ENCODE results near the gene ST3GAL3. TPM values are rescaled to one million over a fixed set of nuclear protein-coding genes. Genes with fewer than 3 reads are reported as not detected.

ST3GAL3 gene
- total and polyA plus RNA-seq, 7 donors, result 22.2 to 53.2 (median 44.5) TPM

GRCh38 chr1:43731867-43732531, 24.7 kb downstream of the ST3GAL3 start:
- Histone ChIP-seq H3K27ac (peak overlapping the region; percentile 75), H3K36me3 (ENCODE audit: insufficient read depth in 1 of 2, low read depth in 1 of 2) (peaks cover 0 to 9% of the 10 kb centered on the region in 2 donors), H3K9me3 (no peaks in the 10 kb centered on the region), H3K4me1 (peaks cover 28% of the 10 kb centered on the region), H3K4me3 (peak overlapping the region; percentile 11), H3K27me3 (ENCODE audit: insufficient read depth in 3 of 3, low read length in 2 of 3) (no peaks in the 10 kb centered on the region)
- 36 to 50% (median 44%) methylated on average over 7 of the region's 7 CpGs for WGBS, 3 donors
- no peak for TF ChIP-seq CTCF (IDR thresholded peaks at IDR 0.05)
- DNase-seq (no peak), ATAC-seq (peak; percentile 77 to 92 (median 92))
- intact Hi-C loops (cut with DNase I), result no loop called here

GRCh38 chr1:43736819-43737218, 29.5 kb downstream of the ST3GAL3 start:
- peaks cover 2 to 48% of the 10 kb centered on the region in 2 donors for H3K36me3 ChIP-seq (ENCODE audit: insufficient read depth in 1 of 2, low read depth in 1 of 2)
- WGBS, 3 donors, result 80 to 91% (median 82%) methylated on average over 2 of the region's 2 CpGs
- ATAC-seq (no peak), DNase-seq (no peak)
- H3K27ac ChIP-seq, result no peak overlapping the region
- H3K9me3 ChIP-seq, result no peaks in the 10 kb centered on the region
- TF ChIP-seq CTCF (IDR thresholded peaks at IDR 0.05), result no peak
- intact Hi-C loops (cut with DNase I), result no loop called here
- H3K27me3 ChIP-seq (ENCODE audit: insufficient read depth in 3 of 3, low read length in 2 of 3), result no peaks in the 10 kb centered on the region
- no peak overlapping the region for H3K4me3 ChIP-seq
- peaks cover 14% of the 10 kb centered on the region for H3K4me1 ChIP-seq

- ATAC-seq (no peak), DNase-seq (no peak)
- Histone ChIP-seq H3K27me3 (ENCODE audit: insufficient read depth in 3 of 3, low read length in 2 of 3) (no peaks in the 10 kb centered on the region), H3K36me3 (ENCODE audit: insufficient read depth in 1 of 2, low read depth in 1 of 2) (peaks cover 2 to 45% of the 10 kb centered on the region in 2 donors), H3K4me1 (no peaks in the 10 kb centered on the region), H3K9me3 (no peaks in the 10 kb centered on the region), H3K4me3 (no peak overlapping the region), H3K27ac (no peak overlapping the region)
- TF ChIP-seq CTCF (IDR thresholded peaks at IDR 0.05), result no peak
- intact Hi-C loops (cut with DNase I), result no loop called here
- 90 to 92% (median 91%) methylated on average over 4 of the region's 4 CpGs for WGBS, 3 donors
Measured at GRCh38 chr1:43742026-43742425, 34.7 kb downstream of the ST3GAL3 start.

GRCh38 chr1:43743206-43743605, 35.9 kb downstream of the ST3GAL3 start:
- no peak for DNase-seq
- Histone ChIP-seq H3K9me3 (no peaks in the 10 kb centered on the region), H3K4me3 (no peak overlapping the region), H3K4me1 (no peaks in the 10 kb centered on the region), H3K27ac (no peak overlapping the region), H3K36me3 (ENCODE audit: insufficient read depth in 1 of 2, low read depth in 1 of 2) (peaks cover 2 to 37% of the 10 kb centered on the region in 2 donors), H3K27me3 (ENCODE audit: insufficient read depth in 3 of 3, low read length in 2 of 3) (no peaks in the 10 kb centered on the region)
- 35 to 79% (median 47%) methylated on average over 1 of the region's 1 CpG for WGBS, 3 donors
- TF ChIP-seq CTCF (IDR thresholded peaks at IDR 0.05), result no peak
- intact Hi-C loops (cut with DNase I), result no loop called here
- ATAC-seq, result no peak

GRCh38 chr1:43747736-43748135, 40.4 kb downstream of the ST3GAL3 start:
- H3K4me1 ChIP-seq, result no peaks in the 10 kb centered on the region
- H3K27me3 ChIP-seq (ENCODE audit: insufficient read depth in 3 of 3, low read length in 2 of 3), result no peaks in the 10 kb centered on the region
- TF ChIP-seq CTCF (IDR thresholded peaks at IDR 0.05), result no peak
- no peaks in the 10 kb centered on the region for H3K9me3 ChIP-seq
- H3K27ac ChIP-seq, result no peak overlapping the region
- 85 to 98% (median 96%) methylated on average over 4 of the region's 4 CpGs for WGBS, 3 donors
- peaks cover 0 to 7% of the 10 kb centered on the region in 2 donors for H3K36me3 ChIP-seq (ENCODE audit: insufficient read depth in 1 of 2, low read depth in 1 of 2)
- ATAC-seq (no peak), DNase-seq (no peak)
- H3K4me3 ChIP-seq, result no peak overlapping the region
- intact Hi-C loops (cut with DNase I), result no loop called here

All from psoas muscle (tissue), 8 donors.